Transverse colon (tissue), 4 donors: ENCODE data around the gene ZDHHC13. TPM values are rescaled to one million over a fixed set of nuclear protein-coding genes. Genes with fewer than 3 reads are reported as not detected.

Experiments
- DNase-seq: peaks from one replicate; pipeline ENCODE4 v3.0.0-alpha.2; 2019
- H3K27ac ChIP-seq, 4 donors: fragments of 200-600 bp; sonication (generic); 2 replicates each; pipeline ENCODE4 v1.5.1; 2016 to 2018; ENCODE audit warnings: inconsistent platforms in 4 of 4
- H3K27me3 ChIP-seq: fragments of 200-600 bp; sonication (generic); 2 replicates; pipeline ENCODE4 v1.5.1; 2017; ENCODE audit warnings: inconsistent platforms
- H3K36me3 ChIP-seq, 4 donors: fragments of 200-600 bp; sonication (generic); 2 replicates each; pipeline ENCODE4 v1.5.1; 2017 to 2019; ENCODE audit warnings: inconsistent platforms in 4 of 4
- H3K4me1 ChIP-seq, 4 donors: fragments of 200-600 bp; sonication (generic); 2 replicates each; pipeline ENCODE4 v1.5.1; 2017 to 2020; ENCODE audit warnings: inconsistent platforms in 4 of 4
- H3K4me3 ChIP-seq, 4 donors: fragments of 200-600 bp; sonication (generic); 1 replicate in 1 of 4; 2 replicates in 3 of 4; pipeline versions ENCODE4 v1.5.1 to v1.6.1; 2017 to 2019; ENCODE audit warnings: inconsistent platforms in 4 of 4
- H3K9me3 ChIP-seq, 2 donors: fragments of 200-600 bp; sonication (generic); 2 replicates each; pipeline ENCODE4 v1.5.1; 2017 to 2019; ENCODE audit warnings: inconsistent platforms in 2 of 2
- EP300 ChIP-seq: sonication (generic); formaldehyde crosslinking; IDR thresholded peaks from one replicate; pipeline ENCODE4 v1.6.1; 2017; ENCODE audit warnings: antibody characterized with exemption, low read depth
- POLR2A ChIP-seq: fragments of 450-650 bp; IDR thresholded peaks from one replicate; pipeline ENCODE4 v1.6.1; 2016; ENCODE audit warnings: antibody characterized with exemption, mild to moderate bottlenecking, moderate library complexity
- POLR2AphosphoS5 ChIP-seq, 3 donors: sonication (generic); formaldehyde crosslinking; IDR thresholded peaks; one replicate each; pipeline ENCODE4 v1.6.1; 2016; ENCODE audit warnings: antibody characterized with exemption in 3 of 3
- WGBS, 2 donors: methylation state at CpG; one replicate each; pipeline ENCODE4 v1.1.5; 2018; ENCODE audit warnings: low coverage in 1 of 2; 5-methylcytosine and 5-hydroxymethylcytosine counted together
- in situ Hi-C, 4 donors: fragments of 200-750 bp; cut with MboI; loops; one replicate each; pipeline versions ENCODE4 v1.15.0 to v1.15.1; 2017; ENCODE audit warnings: low sequenced_read_pairs in 3 of 4, low pct_ligation_motif_present in 1 of 4, low pct_unique_long_range_greater_than_20kb in 1 of 4
- intact Hi-C: fragments of 100-400 bp; cut with DNase I; formaldehyde crosslinking; loops from one replicate; pipeline ENCODE4 v1.15.1; 2023; ENCODE audit warnings: low total_unique reads
- total RNA-seq, 4 donors: library from RNA; depleted of rRNA; stranded (reverse); fragments of >200 nt; gene quantifications; one replicate each; pipeline ENCODE4 v1.1.0, GENCODE V29; 2016
- TF ChIP-seq, protein P1 (sequence below), 5 experiments: fragments of 200-600 bp in 3 of 5; fragments of 450-650 bp in 2 of 5; sonication (generic) in 3 of 5; IDR thresholded peaks; 1 replicate in 2 of 5; 2 replicates in 3 of 5; pipeline ENCODE4 v1.5.1; 2016 to 2017; ENCODE audit warnings: antibody characterized with exemption in 5 of 5, inconsistent platforms in 3 of 5, mild to moderate bottlenecking in 2 of 5, moderate library complexity in 1 of 5

Gene ZDHHC13
- total RNA-seq, 4 donors from 2014 or later = 16.1 to 33.3 (median 28.3) TPM

DNA sequence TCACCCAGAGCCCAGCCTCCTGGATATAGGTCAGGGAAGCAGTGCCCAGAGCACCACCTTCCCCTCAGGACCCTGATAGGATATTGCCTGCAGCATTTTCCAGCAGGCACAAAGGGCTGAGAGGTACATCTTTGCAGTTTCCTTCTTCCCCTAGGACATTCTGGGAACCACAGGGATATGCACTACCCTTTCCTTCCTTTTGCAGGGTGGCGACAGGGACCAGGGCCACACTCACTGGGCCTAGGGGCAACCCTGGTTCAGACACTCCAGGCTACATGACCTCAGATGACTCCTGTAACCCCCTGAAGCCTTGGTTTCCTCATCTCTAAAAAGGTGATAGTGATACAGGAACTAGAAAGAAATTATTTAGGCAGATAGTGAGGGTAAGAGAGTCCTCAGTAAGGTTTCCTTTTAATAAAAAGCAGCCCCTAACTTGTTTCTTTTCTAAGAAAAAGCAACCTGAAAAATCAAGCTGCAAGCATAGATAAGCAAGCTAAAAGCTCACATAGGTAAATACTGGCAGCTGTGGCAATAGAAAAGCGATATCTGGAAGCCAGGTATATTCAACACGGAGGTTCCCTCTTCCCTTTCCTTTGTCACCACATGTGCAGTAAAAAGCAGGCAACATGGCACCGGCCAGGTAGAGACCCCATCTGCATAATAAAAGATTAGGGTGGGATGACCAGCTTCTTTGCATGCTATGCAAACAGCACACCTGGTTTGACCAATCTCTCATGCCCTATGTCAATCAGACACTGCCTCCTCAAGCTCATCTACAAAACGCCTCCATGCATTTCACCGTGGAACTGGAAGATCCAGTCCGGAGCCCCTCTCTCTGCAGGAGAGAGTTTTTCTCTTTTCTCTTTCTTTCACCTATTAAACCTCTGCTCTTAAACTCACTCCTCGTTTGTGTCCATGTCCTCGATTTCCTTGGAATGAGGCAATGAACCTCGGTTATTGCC, 43.2 kb upstream of the ZDHHC13 start:
- Histone ChIP-seq H3K36me3 (no peaks in the 10 kb centered on the region), H3K27me3 (peaks cover 4% of the 10 kb centered on the region), H3K4me1 (peaks cover 3 to 28% (median 21%) of the 10 kb centered on the region in 4 donors), H3K9me3 (no peaks in the 10 kb centered on the region), H3K4me3 (no peak overlapping the region), H3K27ac (peak overlapping the region; percentile 56 to 83 (median 68))
- WGBS, 2 donors = 51 to 59% methylated on average over 6 to 10 of the region's 10 CpGs
- in situ Hi-C loops = loop anchor here (10.0 to 25.0 kb wide), 4 partner anchors 191 to 689 kb away; no protein-coding TSS in a partner anchor
- no peak for DNase-seq
- intact Hi-C loops = no loop called here
- TF ChIP-seq EP300 (no peak), POLR2A (no peak), POLR2AphosphoS5 (IDR thresholded peaks at IDR 0.05) (no peak)
- TF ChIP-seq, protein P1, sequence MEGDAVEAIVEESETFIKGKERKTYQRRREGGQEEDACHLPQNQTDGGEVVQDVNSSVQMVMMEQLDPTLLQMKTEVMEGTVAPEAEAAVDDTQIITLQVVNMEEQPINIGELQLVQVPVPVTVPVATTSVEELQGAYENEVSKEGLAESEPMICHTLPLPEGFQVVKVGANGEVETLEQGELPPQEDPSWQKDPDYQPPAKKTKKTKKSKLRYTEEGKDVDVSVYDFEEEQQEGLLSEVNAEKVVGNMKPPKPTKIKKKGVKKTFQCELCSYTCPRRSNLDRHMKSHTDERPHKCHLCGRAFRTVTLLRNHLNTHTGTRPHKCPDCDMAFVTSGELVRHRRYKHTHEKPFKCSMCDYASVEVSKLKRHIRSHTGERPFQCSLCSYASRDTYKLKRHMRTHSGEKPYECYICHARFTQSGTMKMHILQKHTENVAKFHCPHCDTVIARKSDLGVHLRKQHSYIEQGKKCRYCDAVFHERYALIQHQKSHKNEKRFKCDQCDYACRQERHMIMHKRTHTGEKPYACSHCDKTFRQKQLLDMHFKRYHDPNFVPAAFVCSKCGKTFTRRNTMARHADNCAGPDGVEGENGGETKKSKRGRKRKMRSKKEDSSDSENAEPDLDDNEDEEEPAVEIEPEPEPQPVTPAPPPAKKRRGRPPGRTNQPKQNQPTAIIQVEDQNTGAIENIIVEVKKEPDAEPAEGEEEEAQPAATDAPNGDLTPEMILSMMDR (IDR thresholded peaks at IDR 0.05) = no peak

DNA sequence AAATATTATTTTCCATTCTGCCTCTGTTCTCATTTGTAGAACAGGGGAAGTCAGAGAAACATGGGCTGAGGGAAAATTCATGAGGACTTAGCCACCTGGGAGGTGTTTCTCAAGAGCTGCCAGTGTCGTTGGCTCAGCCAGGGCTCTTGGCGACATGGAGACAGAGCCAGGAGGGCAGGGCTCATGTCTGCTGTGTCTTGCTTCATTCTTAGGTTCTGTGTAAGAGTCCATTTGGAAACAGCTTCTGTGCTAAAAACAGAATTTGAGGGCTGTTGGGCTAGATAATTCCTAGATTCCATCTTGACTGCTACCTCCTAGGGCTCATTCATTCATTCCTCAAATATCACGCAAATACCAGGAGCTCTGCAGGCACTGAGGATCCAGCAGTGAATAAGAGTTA, 41.3 kb upstream of the ZDHHC13 start:
- Histone ChIP-seq H3K9me3 (no peaks in the 10 kb centered on the region), H3K27me3 (peaks cover 3% of the 10 kb centered on the region), H3K36me3 (no peaks in the 10 kb centered on the region), H3K27ac (no peak overlapping the region), H3K4me3 (no peak overlapping the region), H3K4me1 (peaks cover 3 to 28% (median 23%) of the 10 kb centered on the region in 4 donors)
- in situ Hi-C loops = loop anchor here in 2 of 4 donors (10.0 to 25.0 kb wide), 3 partner anchors 88 to 479 kb away; no protein-coding TSS in a partner anchor
- no peak for TF ChIP-seq POLR2AphosphoS5 (IDR thresholded peaks at IDR 0.05)
- TF ChIP-seq, protein P1 (IDR thresholded peaks at IDR 0.05) = no peak
- no peak for TF ChIP-seq POLR2A
- no peak for TF ChIP-seq EP300
- intact Hi-C loops = no loop called here
- WGBS, 2 donors = 90% methylated on average over 1 to 3 of the region's 3 CpGs
- no peak for DNase-seq

DNA sequence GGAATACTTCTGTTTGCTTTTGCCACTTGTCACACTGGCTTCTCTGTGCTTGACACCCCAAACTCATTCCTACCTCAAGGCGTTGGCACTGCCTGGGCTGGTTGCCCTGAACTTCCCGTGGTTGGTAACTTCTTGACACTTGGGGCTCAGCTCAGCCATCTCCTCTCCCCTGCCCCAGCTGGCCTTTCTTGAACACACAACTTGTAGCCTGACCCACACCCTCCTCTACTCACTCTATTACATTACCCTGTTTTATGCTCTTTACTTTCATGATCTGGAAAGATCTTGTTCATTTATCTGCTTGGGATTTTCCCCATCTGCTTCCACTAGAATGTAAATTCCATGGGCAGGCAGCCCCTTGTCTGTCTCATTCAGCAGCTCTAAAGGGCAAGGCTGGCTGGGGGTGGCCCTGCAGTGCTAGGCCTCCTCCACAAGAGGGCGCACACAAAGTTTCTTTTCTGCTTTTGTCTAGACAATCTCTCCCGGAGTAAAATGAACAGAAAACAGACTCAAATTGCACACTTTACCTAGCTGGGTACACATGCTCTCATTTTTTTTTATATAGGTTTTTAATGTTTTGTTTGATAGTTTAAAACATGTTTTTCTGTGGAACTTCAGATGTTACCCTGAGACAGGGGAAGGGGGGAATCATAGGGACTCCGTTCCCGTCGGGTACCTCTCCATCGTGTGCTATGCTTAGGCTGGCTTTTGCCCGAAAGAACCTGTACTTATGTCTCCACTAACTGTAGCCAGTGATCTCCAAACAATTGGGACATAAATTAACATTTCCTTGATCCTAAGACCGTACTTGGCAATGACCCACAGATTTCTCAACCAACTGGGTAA, 40.0 kb upstream of the ZDHHC13 start:
- peak; percentile 68 for DNase-seq
- TF ChIP-seq POLR2A (no peak), EP300 (no peak), POLR2AphosphoS5 (IDR thresholded peaks at IDR 0.05) (no peak)
- TF ChIP-seq, protein P1 (IDR thresholded peaks at IDR 0.05) = peak; percentile 89 to 99 (median 98)
- in situ Hi-C loops (loop anchor here in 2 of 4 donors (10.0 to 25.0 kb wide), 3 partner anchors 90 to 478 kb away; no protein-coding TSS in a partner anchor), intact Hi-C loops (no loop called here)
- no peaks in the 10 kb centered on the region for H3K27me3 ChIP-seq
- 53 to 55% methylated on average over 8 to 10 of the region's 10 CpGs for WGBS, 2 donors
- H3K4me1 ChIP-seq = peaks cover 3 to 22% (median 20%) of the 10 kb centered on the region in 4 donors
- no peak overlapping the region for H3K27ac ChIP-seq
- no peaks in the 10 kb centered on the region for H3K9me3 ChIP-seq
- no peak overlapping the region for H3K4me3 ChIP-seq
- no peaks in the 10 kb centered on the region for H3K36me3 ChIP-seq

- intact Hi-C loops (no loop called here), in situ Hi-C loops (loop anchor here in 2 of 4 donors (10.0 to 25.0 kb wide), 3 partner anchors 91 to 477 kb away; no protein-coding TSS in a partner anchor)
- no peak for DNase-seq
- H3K27ac ChIP-seq = no peak overlapping the region
- TF ChIP-seq POLR2AphosphoS5 (IDR thresholded peaks at IDR 0.05) (no peak), EP300 (no peak), POLR2A (no peak)
- TF ChIP-seq, protein P1 (IDR thresholded peaks at IDR 0.05) = no peak
- H3K27me3 ChIP-seq = no peaks in the 10 kb centered on the region
- H3K4me1 ChIP-seq = peaks cover 3 to 14% (median 11%) of the 10 kb centered on the region in 4 donors
- no peak overlapping the region for H3K4me3 ChIP-seq
- H3K36me3 ChIP-seq = no peaks in the 10 kb centered on the region
- no peaks in the 10 kb centered on the region for H3K9me3 ChIP-seq
Measured at GRCh38 chr11:19077965-19078364, 39.0 kb upstream of the ZDHHC13 start.
